Measurements from ENCODE around the gene PDE4A.

DNA sequence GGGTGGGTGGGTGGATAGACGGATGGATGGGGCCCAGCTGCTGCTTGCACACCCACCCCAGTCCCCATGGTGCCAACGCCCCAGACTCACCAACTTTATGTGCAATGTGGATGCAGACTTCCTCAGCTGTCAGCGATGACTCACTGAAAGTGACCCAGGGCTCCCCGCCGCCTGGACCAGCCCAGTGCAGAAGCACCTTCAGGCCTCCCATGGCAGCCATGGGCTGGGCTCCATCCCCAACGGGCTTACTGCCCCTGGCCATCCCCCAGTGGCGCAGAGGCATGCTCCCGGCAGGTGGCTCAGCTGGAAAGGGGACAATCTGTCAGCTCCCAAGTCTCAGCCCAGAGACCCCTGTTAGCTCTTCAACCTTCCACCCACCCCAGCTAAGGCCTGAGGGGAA lies 42.2 kb upstream of the PDE4A start:
- no peak for TF ChIP-seq POLR2AphosphoS5 (IDR thresholded peaks at IDR 0.05; ENCODE audit: borderline replicate concordance, low read depth, low read length)
- TF ChIP-seq EZH2 (IDR thresholded peaks at IDR 0.05): no peak
- no peak for TF ChIP-seq FOXP2 (optimal IDR thresholded peaks at IDR 0.05; ENCODE audit: control extremely low read depth, extremely low read length, insufficient read depth)

All from SK-N-MC (cell line).